ENCODE measurements around the gene PDE1A.

The PDE1A gene

GRCh38 chr2:182128821-182129707, 297.8 kb downstream of the PDE1A start:
- no peak for DNase-seq

- no peak for DNase-seq
Observed at GRCh38 chr2:182117196-182117595, 309.6 kb downstream of the PDE1A start.

GRCh38 chr2:182116774-182117173, 310.1 kb downstream of the PDE1A start:
- no peak for DNase-seq

- no peak for DNase-seq
Observed at GRCh38 chr2:182115258-182115657, 311.6 kb downstream of the PDE1A start.

- DNase-seq = no peak
Observed at GRCh38 chr2:182113334-182113733, 313.5 kb downstream of the PDE1A start.

GRCh38 chr2:182110347-182110746, 316.5 kb downstream of the PDE1A start:
- DNase-seq = no peak

GRCh38 chr2:182103526-182103925, 323.3 kb downstream of the PDE1A start:
- DNase-seq = no peak

GRCh38 chr2:182101263-182101662, 325.6 kb downstream of the PDE1A start:
- DNase-seq = no peak

GRCh38 chr2:182098648-182099047, 328.2 kb downstream of the PDE1A start:
- no peak for DNase-seq

- no peak for DNase-seq
Observed at GRCh38 chr2:182097571-182098164, 329.2 kb downstream of the PDE1A start.

GRCh38 chr2:182090486-182090885, 336.4 kb downstream of the PDE1A start:
- no peak for DNase-seq
